Measurements from ENCODE around the gene KDM4B.

DNA sequence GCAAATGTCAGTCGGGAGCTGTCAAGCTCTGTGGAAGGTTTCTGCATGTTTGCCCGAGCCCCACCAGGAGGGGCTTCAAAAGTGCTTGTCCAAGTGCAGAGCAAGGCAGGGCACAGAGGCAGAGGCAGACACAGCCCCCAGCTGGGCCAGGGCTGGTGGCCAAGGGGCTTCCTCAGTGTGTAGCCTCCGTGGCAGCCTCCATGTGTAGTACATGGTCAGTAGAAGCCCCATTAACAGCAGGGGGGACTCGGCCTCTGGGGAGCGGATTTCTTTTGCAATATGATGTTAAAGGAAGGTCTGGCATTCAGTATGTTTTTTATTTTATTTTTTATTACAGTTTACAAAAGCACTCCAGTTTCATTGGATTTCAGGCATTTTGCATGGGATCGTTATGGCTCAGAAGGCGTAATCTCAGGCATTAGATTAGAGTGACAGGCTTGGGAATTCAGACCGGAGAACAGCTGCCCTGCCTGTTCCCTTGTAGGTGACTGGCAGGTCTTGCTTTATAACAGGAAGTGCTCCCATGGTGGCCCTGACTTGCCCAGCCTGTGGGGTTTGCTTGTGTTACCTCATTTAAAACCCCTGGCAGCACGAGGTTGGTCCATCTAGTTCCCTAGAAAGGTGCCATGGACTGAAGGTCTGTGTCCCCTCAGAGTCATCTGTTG, 129.2 kb downstream of the KDM4B start:
- TF ChIP-seq POLR2AphosphoS5 (IDR thresholded peaks at IDR 0.05; ENCODE audit: low read depth) (no peak), GABPA (IDR thresholded peaks at IDR 0.05; ENCODE audit: low read depth) (no peak)
- TF ChIP-seq, protein P1, sequence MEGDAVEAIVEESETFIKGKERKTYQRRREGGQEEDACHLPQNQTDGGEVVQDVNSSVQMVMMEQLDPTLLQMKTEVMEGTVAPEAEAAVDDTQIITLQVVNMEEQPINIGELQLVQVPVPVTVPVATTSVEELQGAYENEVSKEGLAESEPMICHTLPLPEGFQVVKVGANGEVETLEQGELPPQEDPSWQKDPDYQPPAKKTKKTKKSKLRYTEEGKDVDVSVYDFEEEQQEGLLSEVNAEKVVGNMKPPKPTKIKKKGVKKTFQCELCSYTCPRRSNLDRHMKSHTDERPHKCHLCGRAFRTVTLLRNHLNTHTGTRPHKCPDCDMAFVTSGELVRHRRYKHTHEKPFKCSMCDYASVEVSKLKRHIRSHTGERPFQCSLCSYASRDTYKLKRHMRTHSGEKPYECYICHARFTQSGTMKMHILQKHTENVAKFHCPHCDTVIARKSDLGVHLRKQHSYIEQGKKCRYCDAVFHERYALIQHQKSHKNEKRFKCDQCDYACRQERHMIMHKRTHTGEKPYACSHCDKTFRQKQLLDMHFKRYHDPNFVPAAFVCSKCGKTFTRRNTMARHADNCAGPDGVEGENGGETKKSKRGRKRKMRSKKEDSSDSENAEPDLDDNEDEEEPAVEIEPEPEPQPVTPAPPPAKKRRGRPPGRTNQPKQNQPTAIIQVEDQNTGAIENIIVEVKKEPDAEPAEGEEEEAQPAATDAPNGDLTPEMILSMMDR (IDR thresholded peaks at IDR 0.05; ENCODE audit: insufficient read depth, low read length), result no peak
